Type B pancreatic cell (in vitro differentiated cells): ENCODE measurements around the gene WDCP. TPM values are rescaled to one million over a fixed set of nuclear protein-coding genes. Genes with fewer than 3 reads are reported as not detected.
"Not testable (repeated sequence)": the region's sequence is repeated elsewhere in the genome, so short reads cannot be mapped to it uniquely, and the experiment has no call there.

Source experiments
- DNase-seq: peaks from one replicate; pipeline ENCODE4 v3.0.0; 2021; ENCODE audit warnings: mixed read lengths; ENCODE audit not compliant: unreplicated experiment; ENCODE audit errors: extremely low spot score
- H3K27ac Mint-ChIP-seq: 2 replicates; pipeline ENCODE4 v1.8.0; 2021; ENCODE audit warnings: mild to moderate bottlenecking, mixed read lengths
- H3K27me3 Mint-ChIP-seq: 2 replicates; pipeline ENCODE4 v1.8.0; 2021; ENCODE audit warnings: mixed read lengths
- H3K36me3 Mint-ChIP-seq: 2 replicates; pipeline ENCODE4 v1.8.0; 2021; ENCODE audit warnings: mixed read lengths
- H3K4me1 Mint-ChIP-seq: one replicate; pipeline ENCODE4 v1.8.0; 2021; ENCODE audit warnings: mixed read lengths; ENCODE audit not compliant: unreplicated experiment
- H3K4me3 Mint-ChIP-seq: 2 replicates; pipeline ENCODE4 v1.8.0; 2021; ENCODE audit warnings: mild to moderate bottlenecking, mixed read lengths
- H3K9me3 Mint-ChIP-seq: 2 replicates; pipeline ENCODE4 v1.8.0; 2021; ENCODE audit warnings: mixed read lengths
- CTCF ChIP-seq: fragments of 200-600 bp; sonication (generic); conservative IDR thresholded peaks from 2 replicates; pipeline ENCODE4 v1.5.0; 2021; ENCODE audit warnings: antibody characterized with exemption, mild to moderate bottlenecking
- total RNA-seq: library from RNA; stranded (reverse); gene quantifications from 2 replicates; pipeline ENCODE4 v1.2.1, GENCODE V29; 2021; ENCODE audit warnings: low replicate concordance

Gene WDCP
- total RNA-seq, 1 donor from 2014 or later = 24.6 TPM

GRCh38 chr2:24017711-24018110 is 29.5 kb downstream of the WDCP start:
- peaks cover 4% of the 10 kb centered on the region for H3K27me3 Mint-ChIP-seq
- H3K27ac Mint-ChIP-seq = no peak overlapping the region
- no peaks in the 10 kb centered on the region for H3K36me3 Mint-ChIP-seq

GRCh38 chr2:24016853-24017703 is 30.1 kb downstream of the WDCP start:
- Mint-ChIP-seq H3K4me3 (no peak overlapping the region), H3K27me3 (peaks cover 10% of the 10 kb centered on the region), H3K4me1 (no peaks in the 10 kb centered on the region), H3K36me3 (no peaks in the 10 kb centered on the region), H3K9me3 (no peaks in the 10 kb centered on the region), H3K27ac (no peak overlapping the region)
- DNase-seq = no peak
- TF ChIP-seq CTCF = no peak

More at GRCh38 chr2:24017711-24018110, 29.5 kb downstream of the WDCP start:
- Mint-ChIP-seq H3K4me1 (no peaks in the 10 kb centered on the region), H3K4me3 (no peak overlapping the region), H3K9me3 (no peaks in the 10 kb centered on the region)
- no peak for TF ChIP-seq CTCF
- no peak for DNase-seq

GRCh38 chr2:24016376-24016761 is 30.8 kb downstream of the WDCP start:
- Mint-ChIP-seq H3K4me1 (no peaks in the 10 kb centered on the region), H3K27ac (no peak overlapping the region), H3K36me3 (no peaks in the 10 kb centered on the region), H3K9me3 (no peaks in the 10 kb centered on the region), H3K27me3 (peaks cover 16% of the 10 kb centered on the region), H3K4me3 (no peak overlapping the region)
- TF ChIP-seq CTCF = no peak
- DNase-seq = no peak

DNA sequence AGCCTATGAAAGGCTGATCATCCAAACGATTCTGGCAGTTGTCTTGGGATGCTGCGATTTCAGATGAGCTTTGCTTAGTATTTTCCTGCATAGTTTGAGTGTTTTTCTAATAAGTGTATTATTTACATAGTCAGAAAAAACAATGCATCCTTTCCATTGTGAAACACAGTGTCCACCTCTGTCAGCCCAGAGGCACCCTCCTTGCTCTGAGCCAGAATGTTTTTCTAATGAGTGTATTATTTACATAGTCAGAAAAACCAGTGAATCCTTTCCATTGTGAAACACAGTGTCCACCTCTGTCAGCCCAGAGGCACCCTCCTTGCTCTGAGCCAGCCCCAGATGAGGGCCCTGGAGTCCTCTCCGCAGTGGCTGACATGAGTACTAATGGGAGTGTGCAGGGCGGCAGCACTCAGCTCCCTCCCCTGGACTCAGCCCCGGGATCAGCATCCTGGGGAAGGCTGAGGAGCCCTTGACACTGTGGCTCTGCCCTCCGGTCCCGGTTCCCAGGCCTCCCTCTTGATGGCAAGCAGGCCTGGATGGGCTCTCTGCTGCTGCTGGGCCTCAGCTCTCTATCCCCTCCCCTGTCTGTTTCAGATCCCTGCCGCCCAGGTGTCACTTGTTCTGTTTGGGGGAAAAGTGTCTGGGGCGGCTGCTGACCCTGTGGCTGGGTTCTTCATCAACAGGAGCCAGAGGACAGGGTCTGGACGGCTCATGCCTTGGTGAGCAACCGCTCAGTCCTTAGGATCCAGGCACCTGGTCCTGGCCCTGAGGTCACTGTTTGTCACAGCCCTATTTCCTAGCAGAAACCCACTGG is 31.4 kb downstream of the WDCP start:
- peaks cover 22% of the 10 kb centered on the region for H3K27me3 Mint-ChIP-seq
- no peak overlapping the region for H3K27ac Mint-ChIP-seq
- no peaks in the 10 kb centered on the region for H3K4me1 Mint-ChIP-seq
- no peak for DNase-seq
- TF ChIP-seq CTCF = no peak
- no peaks in the 10 kb centered on the region for H3K36me3 Mint-ChIP-seq
- H3K9me3 Mint-ChIP-seq = no peaks in the 10 kb centered on the region
- no peak overlapping the region for H3K4me3 Mint-ChIP-seq

DNA sequence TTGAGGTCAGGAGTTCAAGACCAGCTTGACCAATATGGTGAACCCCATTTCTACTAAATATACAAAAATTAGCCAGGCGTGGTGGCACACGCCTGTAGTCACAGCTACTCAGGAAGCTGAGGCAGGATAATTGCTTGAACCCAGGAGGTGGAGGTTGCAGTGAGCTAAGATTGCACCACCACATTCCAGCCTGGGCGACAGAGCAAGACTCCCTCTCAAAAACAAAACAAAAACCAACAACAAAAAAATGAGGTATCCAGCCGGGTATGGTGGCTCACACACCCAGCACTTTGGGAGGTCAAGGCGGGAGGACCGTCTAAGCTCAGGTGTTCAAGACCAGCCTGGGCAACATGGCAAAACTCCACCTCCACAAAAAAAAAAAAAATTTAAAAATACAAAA is 32.3 kb downstream of the WDCP start:
- not testable (repeated sequence) for H3K4me3 Mint-ChIP-seq, H3K4me1 Mint-ChIP-seq, H3K9me3 Mint-ChIP-seq, DNase-seq, H3K36me3 Mint-ChIP-seq, H3K27ac Mint-ChIP-seq
- peaks cover 24% of the 10 kb centered on the region for H3K27me3 Mint-ChIP-seq
